NB4 (cell line): Measurements from ENCODE around the gene SMIM38.

Source experiments
- CTCF ChIP-seq: IDR thresholded peaks from one replicate; pipeline ENCODE4 v1.5.1; 2012; ENCODE audit warnings: low read depth, low read length
- MAX ChIP-seq: IDR thresholded peaks from 2 replicates; pipeline ENCODE4 v1.6.1; 2011; ENCODE audit warnings: low read depth, low read length
- POLR2A ChIP-seq: IDR thresholded peaks from 2 replicates; pipeline ENCODE4 v1.6.1; 2011; ENCODE audit warnings: mild to moderate bottlenecking; ENCODE audit not compliant: insufficient read length; ENCODE audit errors: extremely low read depth

- no peak for TF ChIP-seq CTCF
- TF ChIP-seq POLR2A: no peak
- no peak for TF ChIP-seq MAX
Measured at GRCh38 chr11:69131644-69132300, 24.0 kb upstream of the SMIM38 start.
